ENCODE results near the gene SRGAP1.

The SRGAP1 gene

GRCh38 chr12:64203775-64204174 lies 359.3 kb downstream of the SRGAP1 start:
- ATAC-seq (no peak), DNase-seq (no peak)

GRCh38 chr12:64205542-64205941 lies 361.0 kb downstream of the SRGAP1 start:
- ATAC-seq (no peak), DNase-seq (no peak)

- no peak for ATAC-seq
- no peak for DNase-seq
These were observed 363.0 kb downstream of the SRGAP1 start for GRCh38 chr12:64207453-64207852.

Data from stimulated activated naive CD8-positive, alpha-beta T cell treated with anti-CD3 and anti-CD28 coated beads, Interleukin-15, Interleukin-2, amounts not matched to agents 100 U/mL and 50 U/mL, for 24 hours (primary cell).